HG03196 (cell line): Measurements from ENCODE around the gene KCNQ4.

Source experiments
- ATAC-seq: cut with Tn5 transposase; IDR thresholded peaks from one replicate; pipeline ENCODE4 v1.9.1; 2021; ENCODE audit not compliant: unreplicated experiment

Gene KCNQ4

DNA sequence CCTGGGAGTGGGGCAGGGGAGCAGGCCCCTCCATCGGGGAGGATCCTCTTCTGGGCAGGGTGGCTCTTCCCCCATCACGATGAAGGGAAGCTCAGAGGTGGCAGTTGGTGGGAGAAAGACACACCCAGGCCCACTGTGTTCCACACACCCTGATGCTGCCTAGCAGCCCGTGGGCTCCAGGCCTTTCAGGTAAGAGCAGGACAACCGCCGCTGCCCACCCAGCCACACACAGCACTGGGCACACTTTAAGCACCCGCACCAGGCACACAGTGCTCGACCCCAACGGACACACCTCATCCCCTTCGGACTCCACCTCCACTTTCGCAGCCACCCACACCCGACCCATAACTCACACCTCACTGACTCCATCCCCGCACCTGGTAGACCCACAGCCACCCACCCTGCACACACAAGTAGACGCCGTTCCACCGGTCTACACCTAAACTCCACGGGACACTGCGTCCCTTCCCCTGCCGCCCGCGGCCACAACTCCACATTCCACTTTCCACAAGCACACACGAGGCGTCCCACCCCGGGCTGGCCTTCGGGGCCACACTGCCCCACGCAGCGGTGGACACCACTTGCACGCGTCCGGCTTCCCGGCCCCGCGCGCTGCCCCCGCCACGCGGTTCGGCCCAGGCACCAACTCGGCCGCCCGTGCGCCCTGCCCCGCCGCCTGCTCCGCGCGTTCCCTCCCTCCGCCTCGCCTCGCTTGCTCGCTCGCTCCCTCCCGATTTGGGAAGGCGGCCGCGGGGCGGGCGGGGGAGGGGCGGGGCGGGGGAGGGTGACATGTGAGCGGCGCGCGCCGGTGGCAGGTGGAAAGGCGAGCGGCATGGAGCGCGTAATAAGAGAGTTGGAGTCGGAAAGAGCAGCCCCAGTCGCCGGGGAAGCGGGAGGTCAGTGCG is at the start of gene KCNQ4:
Gene KCNQ4, plus strand, starts transcription at position 787 of the 905 bp plus-strand sequence. CDS start 307 bp downstream, outside the sequence.
- ATAC-seq = no peak

DNA sequence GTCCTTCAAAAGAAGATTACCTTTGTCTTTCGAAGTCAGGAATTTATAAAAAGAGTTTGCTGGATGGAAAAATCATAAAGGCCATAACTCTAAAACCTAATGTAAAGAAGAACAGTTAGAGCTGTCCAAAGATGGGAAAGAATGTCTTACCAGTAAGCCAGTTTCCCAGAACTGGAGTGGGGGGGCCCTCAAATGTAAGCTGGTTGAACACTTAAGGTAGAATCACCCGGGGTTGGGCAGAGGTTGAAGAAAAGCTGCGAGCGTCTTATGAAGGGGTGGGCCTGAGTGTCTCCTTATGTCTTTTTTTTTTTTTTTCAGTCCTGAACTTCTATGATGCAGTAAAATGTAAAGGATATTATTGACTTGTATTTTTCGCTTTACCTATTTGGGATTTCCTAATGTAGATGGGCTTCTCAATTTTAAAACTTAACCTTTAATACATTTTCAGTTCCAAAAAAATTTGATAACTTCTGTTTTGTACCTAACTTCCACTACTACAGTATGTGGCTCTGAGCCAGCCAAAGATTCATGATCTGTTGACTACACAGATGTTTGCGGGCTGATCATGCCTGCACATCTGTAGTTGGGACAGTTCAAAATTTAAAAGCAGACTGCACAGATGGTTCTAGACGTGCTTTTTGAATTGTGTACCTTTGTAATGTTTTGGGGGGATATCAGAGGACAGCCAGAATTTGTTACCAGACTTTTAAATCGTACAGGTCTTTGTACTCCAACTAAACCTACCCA is 48.5 kb upstream of the KCNQ4 start:
- ATAC-seq = no peak

DNA sequence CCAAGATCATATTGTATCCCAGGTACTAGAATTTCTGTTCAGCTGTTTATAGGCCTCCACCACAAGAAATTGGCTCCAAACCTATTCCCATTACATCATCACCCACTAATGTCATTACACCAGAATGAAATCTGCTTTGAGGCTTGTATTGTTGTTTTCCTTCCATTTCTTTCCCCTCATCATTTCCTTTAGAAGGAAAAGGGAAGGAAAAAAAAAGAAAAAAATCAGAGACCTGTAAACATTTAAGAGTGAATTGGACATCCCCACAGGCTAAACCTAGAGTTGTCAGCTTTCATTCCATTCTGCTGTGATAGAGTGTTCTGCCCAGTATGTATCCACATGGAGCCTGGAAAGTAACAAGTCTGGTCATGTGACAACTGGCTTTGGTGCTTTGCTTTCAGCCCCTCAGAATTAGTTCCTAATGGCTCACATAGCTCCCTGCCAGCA is 47.5 kb upstream of the KCNQ4 start:
- no peak for ATAC-seq

DNA sequence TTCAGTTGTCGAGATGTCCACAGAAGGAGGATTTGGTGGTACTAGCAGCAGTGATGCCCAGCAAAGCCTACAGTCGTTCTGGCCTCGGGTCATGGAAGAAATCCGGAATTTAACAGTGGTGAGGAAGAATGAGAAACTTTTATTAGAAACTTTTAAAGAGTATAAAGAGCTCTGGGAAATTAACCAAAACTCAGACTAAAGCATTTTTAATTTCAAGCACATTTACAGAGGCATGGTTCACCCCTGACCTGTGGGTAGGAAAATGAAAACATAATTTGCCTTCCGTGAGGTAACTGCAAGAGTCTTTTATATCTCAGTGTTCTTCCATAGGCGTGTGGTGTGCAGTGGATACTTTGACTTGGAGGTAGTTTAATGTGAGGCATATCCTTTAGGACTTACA is 44.8 kb upstream of the KCNQ4 start:
- ATAC-seq = no peak

GRCh38 chr1:40739455-40740008 is 44.1 kb upstream of the KCNQ4 start:
- no peak for ATAC-seq

- ATAC-seq = no peak
These were observed 43.3 kb upstream of the KCNQ4 start for GRCh38 chr1:40740039-40740996.

DNA sequence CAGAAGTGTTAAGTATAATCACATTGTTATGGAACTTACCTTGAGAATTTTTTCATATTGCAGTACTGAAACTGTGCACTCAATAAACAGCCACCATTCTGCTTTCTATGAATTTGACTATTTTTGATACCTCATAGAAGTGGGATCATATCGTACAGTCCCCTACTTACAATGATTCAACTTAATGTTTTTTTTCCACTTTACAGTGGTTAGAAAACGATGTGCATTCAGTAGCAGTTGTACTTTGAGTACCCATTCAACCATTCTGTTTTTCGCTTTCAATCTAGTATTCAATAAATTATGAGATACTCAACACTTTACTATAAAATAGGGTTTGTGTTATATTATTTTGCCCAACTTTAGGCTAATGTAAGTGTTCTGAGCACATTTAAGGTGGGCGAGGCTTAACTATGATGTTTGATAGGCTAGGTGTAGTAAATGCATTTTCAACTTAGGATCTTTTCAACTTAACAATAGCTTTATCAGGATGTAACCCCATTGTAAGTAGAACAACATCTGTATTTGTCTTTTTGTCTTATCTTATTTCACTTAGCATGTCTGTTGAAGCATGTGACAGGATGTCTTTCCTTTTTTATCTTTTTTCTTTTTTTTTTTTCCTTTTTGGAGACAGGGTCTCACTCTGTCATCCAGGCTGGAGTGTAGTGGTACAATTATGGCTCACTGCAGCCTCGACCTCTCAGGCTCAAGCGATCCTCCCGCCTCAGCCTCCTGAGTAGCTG is 42.4 kb upstream of the KCNQ4 start:
- no peak for ATAC-seq

- no peak for ATAC-seq
These were observed 41.1 kb upstream of the KCNQ4 start for GRCh38 chr1:40742363-40743061.

DNA sequence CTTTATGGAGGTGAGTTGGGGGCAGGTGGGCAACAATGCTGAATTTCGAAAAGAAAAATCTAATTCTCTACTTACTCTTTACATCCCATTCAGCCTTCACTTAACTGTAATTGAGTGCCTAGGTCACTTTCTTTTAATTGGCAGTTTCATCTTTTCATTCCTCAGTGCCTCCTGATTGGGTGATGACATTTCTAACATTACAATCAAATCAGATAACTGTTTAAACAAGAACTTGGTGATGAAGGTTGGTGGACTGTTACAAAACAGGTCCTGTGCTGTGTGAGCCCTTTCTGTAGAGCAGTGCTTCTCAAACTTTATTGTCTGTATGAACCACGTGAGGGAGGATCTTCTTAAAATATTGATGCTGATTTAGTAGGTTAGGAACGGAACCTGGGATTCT is 40.1 kb upstream of the KCNQ4 start:
- ATAC-seq = no peak

DNA sequence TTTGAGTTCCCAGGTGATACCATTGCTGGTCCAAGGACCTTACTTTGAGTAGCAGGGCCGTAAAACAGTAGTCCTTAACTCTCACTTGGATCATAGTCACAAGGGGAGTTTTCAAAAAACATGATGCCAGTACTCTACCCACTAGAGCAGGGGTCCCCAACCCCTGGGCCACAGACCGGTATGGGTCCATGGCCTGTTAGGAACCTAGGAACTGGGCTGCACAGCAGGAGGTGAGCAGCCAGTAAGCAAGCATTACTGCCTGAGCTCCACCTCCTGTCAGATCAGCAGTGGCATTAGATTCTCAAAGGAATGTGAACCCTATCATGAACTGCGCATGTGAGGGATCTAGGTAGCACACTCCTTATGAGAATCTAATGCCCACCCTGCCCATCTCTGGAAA is 39.7 kb upstream of the KCNQ4 start:
- no peak for ATAC-seq

DNA sequence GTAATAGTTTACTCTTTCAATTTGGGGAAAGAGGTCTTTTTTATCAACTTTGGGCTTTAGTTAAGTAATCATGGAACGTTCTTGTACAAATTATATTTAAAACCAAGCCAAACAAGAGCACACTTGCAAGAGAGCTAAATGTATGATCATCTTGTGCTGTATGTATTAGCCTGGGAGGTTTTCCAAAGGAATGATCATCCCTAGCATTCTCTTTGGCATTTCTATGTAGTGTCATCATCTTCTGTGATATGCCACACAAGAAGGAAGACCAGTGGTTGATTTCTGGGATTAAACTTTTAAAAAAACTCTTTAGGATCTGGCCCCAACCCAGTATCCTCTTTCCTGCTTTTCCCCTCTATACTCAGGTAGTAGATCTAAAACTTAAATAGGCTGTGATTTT is 38.4 kb upstream of the KCNQ4 start:
- ATAC-seq = no peak

GRCh38 chr1:40746344-40747090 is 37.1 kb upstream of the KCNQ4 start:
- no peak for ATAC-seq

DNA sequence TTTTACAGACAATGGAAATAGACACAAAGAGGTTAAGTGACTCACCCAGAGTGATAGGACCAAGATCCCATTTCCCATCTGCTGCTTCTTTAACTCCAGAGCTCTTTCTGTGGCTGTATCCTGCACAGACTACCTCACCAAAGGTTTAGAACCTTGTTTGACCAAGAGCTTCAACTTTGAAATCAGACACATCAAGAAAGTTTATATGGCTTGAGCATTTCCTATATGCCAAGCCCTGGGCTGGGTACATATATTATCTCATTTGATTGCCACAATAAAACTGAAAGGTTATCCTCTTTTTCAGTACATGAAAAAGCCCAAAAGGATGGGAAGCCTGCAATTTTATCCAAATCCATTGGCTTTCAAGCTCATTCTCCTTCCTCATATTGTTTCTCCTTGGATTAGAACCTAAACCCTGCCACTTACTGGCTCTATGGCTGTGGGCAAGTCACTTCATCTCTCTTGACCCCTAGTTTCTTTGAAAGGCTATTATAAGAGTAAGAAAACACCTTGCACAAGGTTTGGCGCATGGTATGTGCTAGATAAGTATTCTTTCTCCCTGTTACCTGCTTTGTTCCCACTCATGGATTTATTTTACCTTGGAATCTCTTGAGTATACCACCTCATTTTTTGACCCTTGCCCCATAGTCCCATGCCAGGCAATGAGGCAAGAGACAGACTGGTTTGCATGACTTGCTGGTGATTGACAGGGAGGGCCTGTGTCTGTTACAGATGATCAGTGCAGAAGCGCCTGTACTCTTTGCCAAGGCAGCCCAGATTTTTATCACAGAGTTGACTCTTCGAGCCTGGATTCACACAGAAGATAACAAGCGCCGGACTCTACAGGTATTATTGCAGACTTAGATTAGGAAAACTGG is 34.5 kb upstream of the KCNQ4 start:
- no peak for ATAC-seq

- ATAC-seq = no peak
These were observed 33.8 kb upstream of the KCNQ4 start for GRCh38 chr1:40749817-40750216.

- no peak for ATAC-seq
These were observed 33.1 kb upstream of the KCNQ4 start for GRCh38 chr1:40750451-40750908.

DNA sequence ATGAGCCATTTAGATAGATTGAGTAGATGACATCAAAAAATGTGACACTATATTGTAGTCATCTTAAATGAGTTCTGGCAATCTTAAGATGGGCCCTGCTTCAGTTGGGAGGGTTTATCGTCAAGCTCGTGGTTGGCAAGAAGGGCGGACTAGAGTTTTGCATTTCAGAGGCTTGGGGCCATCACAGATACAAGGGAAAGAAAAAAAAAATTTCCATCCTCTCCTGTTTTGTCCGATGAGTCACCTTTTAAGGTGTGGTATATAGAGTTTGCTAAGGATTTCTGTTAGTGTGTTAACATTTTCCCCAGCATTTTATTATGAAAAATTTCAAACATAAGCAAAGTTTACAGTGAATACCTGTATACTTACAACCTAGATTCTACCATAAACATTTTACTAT is 31.8 kb upstream of the KCNQ4 start:
- no peak for ATAC-seq

GRCh38 chr1:40753142-40753882 is 30.3 kb upstream of the KCNQ4 start:
- ATAC-seq = no peak
